ACC112 (cell line): ENCODE measurements around the gene RHBDD1.

ENCODE experiments used
- H2AFZ ChIP-seq: fragments of 200-600 bp; sonication (generic); one replicate; pipeline ENCODE4 v1.6.0; 2017; ENCODE audit warnings: antibody characterized with exemption, low read length; ENCODE audit not compliant: unreplicated experiment
- H3K27ac ChIP-seq: fragments of 200-600 bp; sonication (generic); 2 replicates; pipeline ENCODE4 v1.5.1; 2014; ENCODE audit warnings: low read depth, mild to moderate bottlenecking, antibody characterized with exemption, low read length, moderate library complexity
- H3K27me3 ChIP-seq: fragments of 200-600 bp; sonication (generic); 2 replicates; pipeline ENCODE4 v1.6.1; 2014; ENCODE audit warnings: mild to moderate bottlenecking, antibody characterized with exemption, low read length, moderate library complexity, mixed read lengths; ENCODE audit not compliant: insufficient read depth
- H3K36me3 ChIP-seq: fragments of 200-600 bp; sonication (generic); 2 replicates; pipeline ENCODE4 v1.6.1; 2016; ENCODE audit warnings: mild to moderate bottlenecking, antibody characterized with exemption, low read length, moderate library complexity, mixed read lengths; ENCODE audit not compliant: insufficient read depth
- H3K4me1 ChIP-seq: fragments of 200-600 bp; sonication (generic); one replicate; pipeline ENCODE4 v1.6.1; 2016; ENCODE audit warnings: low read length, mixed read lengths; ENCODE audit not compliant: insufficient read depth, unreplicated experiment, control insufficient read depth
- H3K4me3 ChIP-seq: fragments of 200-600 bp; sonication (generic); 2 replicates; pipeline ENCODE4 v1.5.1; 2014; ENCODE audit warnings: mild to moderate bottlenecking, low read depth, low read length
- H3K79me2 ChIP-seq: fragments of 200-600 bp; sonication (generic); one replicate; pipeline ENCODE4 v1.6.0; 2016; ENCODE audit warnings: low read length; ENCODE audit not compliant: control insufficient read depth, unreplicated experiment, insufficient read depth

RHBDD1 gene

DNA sequence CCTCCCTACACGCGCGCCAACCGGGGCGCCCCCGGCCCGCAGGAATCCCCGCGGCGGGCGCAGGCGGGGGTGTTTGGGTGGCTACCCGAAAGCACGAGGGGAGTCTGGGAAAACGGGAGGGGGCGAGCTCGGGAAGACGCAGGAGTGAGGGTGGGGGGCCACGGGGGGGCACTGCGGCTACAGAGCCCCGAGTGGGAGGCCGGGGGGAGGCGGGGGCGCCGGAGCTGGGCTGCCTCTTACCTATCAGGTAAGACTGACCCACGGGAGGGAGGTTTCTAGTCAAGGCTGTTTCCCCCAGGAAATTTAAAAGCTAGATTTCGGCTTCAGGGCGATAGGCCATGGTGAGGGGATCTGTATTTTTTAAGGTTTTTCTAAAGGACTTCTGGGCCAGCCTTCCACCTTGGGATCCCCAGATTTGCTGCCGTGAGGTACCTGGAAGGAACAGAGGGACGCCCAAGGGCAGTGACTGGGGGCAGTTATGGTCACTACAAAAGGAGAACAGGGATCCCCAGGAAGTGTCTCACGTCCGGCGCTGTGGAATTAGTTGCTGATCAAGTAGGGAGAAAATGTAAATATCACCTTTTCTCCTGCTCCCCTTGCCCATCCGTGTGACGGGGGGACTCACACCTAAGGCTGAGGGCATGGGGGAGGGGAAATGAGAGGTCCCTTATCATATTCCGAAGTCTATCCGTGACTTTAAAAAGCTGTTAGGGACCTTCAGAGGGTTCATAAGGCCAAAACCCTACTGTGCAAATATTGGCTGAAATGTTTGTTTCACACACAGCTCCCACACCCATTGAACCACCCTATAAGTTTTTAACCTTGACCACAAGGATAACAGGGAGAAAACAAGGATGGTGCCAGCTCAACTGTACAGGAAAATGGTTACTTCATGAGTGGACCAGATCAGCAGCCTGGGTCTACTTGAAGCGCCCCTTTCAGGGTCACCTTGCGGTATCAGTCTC lies 35.6 kb upstream of the RHBDD1 start:
- Histone ChIP-seq H3K36me3 (peaks cover 18% of the 10 kb centered on the region; the same call in 1 of the 2 replicates), H3K4me3 (peak overlapping the region; percentile 95), H3K27ac (peak overlapping the region; percentile 55), H3K4me1 (peaks cover 38% of the 10 kb centered on the region), H2AFZ (no peak overlapping the region), H3K79me2 (peaks cover 42% of the 10 kb centered on the region), H3K27me3 (no peaks in the 10 kb centered on the region)

GRCh38 chr2:226800941-226801784 lies 34.7 kb upstream of the RHBDD1 start:
- H3K79me2 ChIP-seq: peaks cover 33% of the 10 kb centered on the region
- no peak overlapping the region for H3K4me3 ChIP-seq
- peaks cover 33% of the 10 kb centered on the region for H3K4me1 ChIP-seq
- H3K27ac ChIP-seq: peak overlapping the region; percentile 55; the same call in 1 of the 2 replicates
- H3K36me3 ChIP-seq: peaks cover 18% of the 10 kb centered on the region; the same call in 1 of the 2 replicates
- no peaks in the 10 kb centered on the region for H3K27me3 ChIP-seq
- no peak overlapping the region for H2AFZ ChIP-seq

GRCh38 chr2:226802573-226802972 lies 33.3 kb upstream of the RHBDD1 start:
- Histone ChIP-seq H3K79me2 (peaks cover 19% of the 10 kb centered on the region), H3K4me1 (peaks cover 19% of the 10 kb centered on the region), H3K27ac (0 out of 2 replicates have a peak overlapping the region, but pooled peaks have one; percentile 42), H3K36me3 (peaks cover 6% of the 10 kb centered on the region; the same call in 1 of the 2 replicates), H3K4me3 (no peak overlapping the region), H2AFZ (no peak overlapping the region), H3K27me3 (no peaks in the 10 kb centered on the region)

DNA sequence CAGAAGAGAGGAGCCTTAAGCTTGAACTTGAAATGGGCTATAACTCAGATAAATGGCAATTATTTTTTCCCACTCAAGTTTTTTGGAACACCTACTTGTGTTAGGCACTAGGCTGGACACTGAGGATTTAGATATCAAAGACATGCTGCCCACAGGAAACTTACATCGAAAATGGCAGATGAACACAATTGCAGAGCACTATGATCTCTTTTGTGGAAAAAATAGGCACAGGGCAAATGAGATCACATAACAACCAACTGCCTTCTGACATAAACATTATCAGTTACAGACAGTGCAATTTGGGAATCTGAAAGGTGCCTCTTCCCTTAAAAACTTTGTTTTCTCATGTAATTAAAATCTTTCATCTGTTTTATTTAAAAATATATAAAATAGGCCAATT lies 32.4 kb upstream of the RHBDD1 start:
- no peaks in the 10 kb centered on the region for H3K27me3 ChIP-seq
- no peaks in the 10 kb centered on the region for H3K36me3 ChIP-seq
- H3K4me3 ChIP-seq: no peak overlapping the region
- H2AFZ ChIP-seq: no peak overlapping the region
- peaks cover 14% of the 10 kb centered on the region for H3K4me1 ChIP-seq
- H3K79me2 ChIP-seq: peaks cover 11% of the 10 kb centered on the region
- no peak overlapping the region for H3K27ac ChIP-seq

GRCh38 chr2:226813148-226813701 lies 22.6 kb upstream of the RHBDD1 start:
- H3K4me3 ChIP-seq: no peak overlapping the region
- H3K79me2 ChIP-seq: no peaks in the 10 kb centered on the region

GRCh38 chr2:226818930-226819329 lies 16.9 kb upstream of the RHBDD1 start:
- Histone ChIP-seq H3K27ac (no peak overlapping the region), H3K4me3 (no peak overlapping the region)

More at GRCh38 chr2:226813148-226813701, 22.6 kb upstream of the RHBDD1 start:
- Histone ChIP-seq H3K4me1 (no peaks in the 10 kb centered on the region), H3K36me3 (no peaks in the 10 kb centered on the region), H3K27me3 (no peaks in the 10 kb centered on the region), H2AFZ (no peak overlapping the region), H3K27ac (no peak overlapping the region)

GRCh38 chr2:226825056-226825455 lies 10.8 kb upstream of the RHBDD1 start:
- Histone ChIP-seq H3K27ac (no peak overlapping the region), H3K36me3 (no peaks in the 10 kb centered on the region), H3K4me3 (no peak overlapping the region), H2AFZ (no peak overlapping the region), H3K79me2 (no peaks in the 10 kb centered on the region), H3K4me1 (no peaks in the 10 kb centered on the region), H3K27me3 (no peaks in the 10 kb centered on the region)

More at GRCh38 chr2:226818930-226819329, 16.9 kb upstream of the RHBDD1 start:
- Histone ChIP-seq H3K79me2 (no peaks in the 10 kb centered on the region), H3K36me3 (no peaks in the 10 kb centered on the region), H3K27me3 (no peaks in the 10 kb centered on the region), H3K4me1 (no peaks in the 10 kb centered on the region), H2AFZ (no peak overlapping the region)

DNA sequence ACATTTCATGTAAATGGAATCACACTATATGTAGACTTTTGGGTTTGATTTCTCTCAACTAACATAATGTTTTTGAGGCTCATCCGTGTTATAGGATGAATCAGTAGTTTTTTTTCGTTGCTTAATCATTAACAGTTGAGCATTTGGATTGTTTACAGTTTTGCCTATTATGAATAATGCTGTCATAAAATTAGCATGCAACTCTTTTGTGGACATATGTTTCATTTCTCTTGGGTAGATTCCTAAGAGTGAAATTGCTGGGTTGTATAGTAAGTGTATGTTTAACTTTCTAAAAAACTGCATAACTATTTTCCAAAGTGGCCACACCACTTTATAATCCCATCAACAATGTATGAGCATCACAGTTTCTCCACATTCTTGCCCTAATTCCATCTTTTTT lies 7.7 kb upstream of the RHBDD1 start:
- no peak overlapping the region for H2AFZ ChIP-seq
- no peaks in the 10 kb centered on the region for H3K27me3 ChIP-seq
- H3K79me2 ChIP-seq: peaks cover under 1% of the 10 kb centered on the region
- H3K27ac ChIP-seq: no peak overlapping the region
- no peaks in the 10 kb centered on the region for H3K4me1 ChIP-seq
- H3K36me3 ChIP-seq: no peaks in the 10 kb centered on the region
- H3K4me3 ChIP-seq: no peak overlapping the region

- peaks cover 8% of the 10 kb centered on the region for H3K4me1 ChIP-seq
- no peak overlapping the region for H3K4me3 ChIP-seq
- no peak overlapping the region for H2AFZ ChIP-seq
- peaks cover 17% of the 10 kb centered on the region for H3K79me2 ChIP-seq
- no peak overlapping the region for H3K27ac ChIP-seq
- H3K36me3 ChIP-seq: no peaks in the 10 kb centered on the region
- no peaks in the 10 kb centered on the region for H3K27me3 ChIP-seq
Measured at GRCh38 chr2:226829721-226830631, 5.9 kb upstream of the RHBDD1 start.
